ENCODE measurements around the gene BCL3.

The BCL3 gene

GRCh38 chr19:44741841-44742329 is 6.6 kb upstream of the BCL3 start:
- DNase-seq (ENCODE audit: low spot score) = peak; percentile 99

- DNase-seq (ENCODE audit: low spot score) = peak; percentile 65
Observed at GRCh38 chr19:44742330-44743061, 6.0 kb upstream of the BCL3 start.

DNA sequence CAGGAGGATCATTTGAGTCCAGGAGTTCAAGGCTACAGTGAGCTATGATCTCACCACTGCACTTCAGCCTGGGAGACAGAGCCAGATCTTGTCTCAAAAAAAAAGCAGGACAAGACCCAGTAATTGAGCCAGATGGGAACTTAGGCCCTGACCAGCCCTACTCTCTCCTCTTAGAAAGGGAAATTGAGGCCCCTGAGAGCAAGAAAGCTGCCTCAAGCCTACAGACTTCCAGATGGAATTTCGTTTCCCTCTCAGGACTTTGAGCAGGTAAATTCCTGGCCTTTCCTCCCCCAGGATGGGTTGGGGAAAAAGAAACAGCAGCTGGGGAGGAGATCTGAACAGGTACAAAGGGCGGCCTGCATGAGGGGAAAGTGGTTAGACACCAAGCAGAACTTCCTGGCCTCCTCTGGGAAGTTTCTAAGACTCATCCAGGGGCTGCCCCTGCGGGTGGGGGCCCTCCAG is 3.6 kb upstream of the BCL3 start:
- DNase-seq (ENCODE audit: low spot score) = no peak

- DNase-seq (ENCODE audit: low spot score) = peak; percentile 65
Observed at GRCh38 chr19:44745341-44745831, 3.1 kb upstream of the BCL3 start.

GRCh38 chr19:44745887-44746600 is 2.5 kb upstream of the BCL3 start:
- no peak for DNase-seq (ENCODE audit: low spot score)

DNA sequence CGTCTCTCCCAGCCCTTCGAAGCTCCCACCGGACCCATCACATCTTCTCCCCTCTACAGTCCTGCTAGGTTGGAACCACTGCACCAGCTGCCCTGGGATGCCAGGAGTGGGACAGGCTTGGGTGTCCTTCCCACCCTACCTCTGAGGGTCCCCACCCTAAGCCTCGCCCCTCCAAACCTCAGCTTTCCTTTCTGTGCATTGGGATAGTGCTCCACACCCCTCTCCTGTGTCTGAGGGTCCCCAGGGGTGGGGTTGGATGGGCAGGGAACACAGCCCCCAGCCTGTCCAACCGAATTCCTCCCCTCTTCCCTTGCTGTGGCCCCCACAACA is 1.9 kb upstream of the BCL3 start:
- no peak for DNase-seq (ENCODE audit: low spot score)

GRCh38 chr19:44746946-44747738 is 1.4 kb upstream of the BCL3 start:
- DNase-seq (ENCODE audit: low spot score) = peak; percentile 94

DNA sequence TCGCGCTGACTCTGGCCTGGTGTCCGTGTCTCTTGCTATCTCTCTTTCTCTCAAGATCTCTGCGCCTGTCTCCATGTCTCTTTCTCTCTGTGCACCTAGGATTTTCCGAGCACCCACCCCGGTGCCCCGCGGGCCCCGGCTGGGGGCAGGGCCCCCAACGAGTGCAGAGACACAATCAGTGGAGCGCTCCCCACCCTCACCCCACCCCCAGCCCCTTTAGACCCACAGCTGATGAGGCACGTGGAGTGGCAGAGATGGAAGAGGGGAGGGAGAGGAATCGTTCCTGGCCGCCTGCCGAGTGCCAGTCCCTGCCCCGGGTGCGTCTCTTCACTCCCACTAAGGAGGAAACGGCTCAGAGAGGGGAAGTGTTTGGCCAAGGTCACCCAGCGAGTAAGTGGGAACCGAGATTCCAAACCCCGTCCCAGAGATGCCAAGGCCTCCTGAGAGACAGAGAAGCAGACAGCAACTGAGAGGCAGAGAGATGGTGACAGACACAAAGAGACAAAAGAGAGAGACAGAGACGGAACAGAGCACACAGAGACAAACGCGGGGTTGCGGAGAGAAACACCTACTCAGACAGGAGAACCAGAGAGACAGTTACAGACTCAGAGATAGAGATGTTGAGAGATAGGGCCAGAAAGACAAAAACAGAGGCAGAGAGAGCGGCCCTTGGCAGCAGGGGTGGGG is 626 bp upstream of the BCL3 start:
- peak; percentile 79 for DNase-seq (ENCODE audit: low spot score)

- DNase-seq (ENCODE audit: low spot score) = no peak
Observed at GRCh38 chr19:44749292-44749691, 784 bp downstream of the BCL3 start.

- no peak for DNase-seq (ENCODE audit: low spot score)
Observed at GRCh38 chr19:44749994-44750393, 1.5 kb downstream of the BCL3 start.

DNA sequence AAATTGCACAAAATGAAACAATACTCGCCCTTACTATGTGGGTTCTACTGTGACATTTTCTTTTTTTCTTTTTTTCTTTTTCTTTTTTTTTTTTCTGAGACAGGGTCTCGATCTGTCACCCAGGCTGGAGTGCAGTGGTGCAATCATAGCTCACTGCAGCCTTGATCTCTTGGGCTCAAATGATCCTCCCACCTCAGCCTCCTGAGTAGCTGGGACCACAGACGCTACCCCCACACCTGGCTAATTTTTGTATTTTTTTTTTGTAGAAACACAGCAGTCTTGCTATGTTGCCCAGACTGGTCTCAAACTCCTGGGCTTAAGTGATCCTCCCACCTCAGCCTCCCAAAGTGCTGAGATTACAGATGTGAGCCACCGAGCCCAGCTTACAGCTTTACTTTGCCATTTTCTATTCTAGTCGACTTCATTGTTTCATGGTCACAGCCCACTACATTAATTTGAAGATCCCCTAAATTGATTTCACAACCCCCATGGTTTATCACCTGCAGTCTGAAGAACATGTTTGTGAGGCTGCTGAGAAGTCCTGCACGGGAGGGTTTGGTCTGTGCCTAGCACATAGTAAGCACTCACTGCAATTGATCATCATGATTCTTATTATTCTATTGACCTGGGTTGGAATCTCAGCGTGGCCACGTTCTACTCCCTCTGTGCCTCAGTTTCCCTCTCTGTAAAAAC is 3.8 kb downstream of the BCL3 start:
- no peak for DNase-seq (ENCODE audit: low spot score)

- peak; percentile 95 for DNase-seq (ENCODE audit: low spot score)
Observed at GRCh38 chr19:44752816-44753625, 4.5 kb downstream of the BCL3 start.

- no peak for DNase-seq (ENCODE audit: low spot score)
Observed at GRCh38 chr19:44753626-44753931, 5.1 kb downstream of the BCL3 start.

- DNase-seq (ENCODE audit: low spot score) = peak; percentile 76
Observed at GRCh38 chr19:44753932-44754749, 5.6 kb downstream of the BCL3 start.

- DNase-seq (ENCODE audit: low spot score) = no peak
Observed at GRCh38 chr19:44754750-44755080, 6.2 kb downstream of the BCL3 start.

DNA sequence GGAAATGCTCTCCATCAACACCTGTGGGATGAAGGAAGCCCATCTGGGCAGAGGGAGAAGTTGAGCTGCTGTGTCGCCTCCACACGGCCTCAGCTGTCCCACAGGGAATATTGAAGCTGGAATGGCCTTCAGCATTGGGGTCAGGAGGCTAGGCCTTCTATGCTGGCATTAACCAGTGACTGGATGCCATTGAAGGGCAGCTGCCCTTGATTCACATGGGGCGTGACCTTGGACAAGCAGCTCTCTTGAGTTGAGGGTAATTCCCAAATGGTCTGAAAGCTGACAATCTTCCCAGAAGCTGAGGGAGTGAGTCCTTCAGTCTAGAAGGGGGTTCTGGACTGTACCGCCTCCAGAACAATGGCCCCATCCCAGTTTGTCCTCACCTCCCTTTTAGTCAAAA is 6.7 kb downstream of the BCL3 start:
- DNase-seq (ENCODE audit: low spot score) = no peak

- no peak for DNase-seq (ENCODE audit: low spot score)
Observed at GRCh38 chr19:44756089-44756562, 7.6 kb downstream of the BCL3 start.

GRCh38 chr19:44757057-44757734 is 8.7 kb downstream of the BCL3 start:
- DNase-seq (ENCODE audit: low spot score) = no peak

Measured in kidney tubule cell (primary cell).